ENCODE data around the gene MS4A18.

Gene MS4A18

DNA sequence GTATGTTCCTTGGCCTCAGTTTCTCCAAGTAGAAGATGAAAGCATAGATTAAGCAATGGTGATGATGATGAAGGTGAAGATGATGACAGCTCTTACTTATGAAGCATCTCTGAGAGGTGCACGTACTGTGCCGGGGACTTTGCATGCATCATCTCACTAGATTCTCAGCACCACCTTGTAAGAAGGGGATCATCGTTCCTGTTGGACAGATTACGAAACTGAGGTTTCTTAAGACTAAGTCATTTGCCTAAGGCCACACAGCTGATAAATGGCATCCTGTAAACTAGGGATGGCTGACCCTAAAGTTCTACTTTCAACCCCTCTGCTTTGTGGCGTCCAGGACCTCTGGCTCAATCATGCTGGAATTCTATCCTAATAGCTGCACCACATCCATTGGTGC is 40.8 kb downstream of the MS4A18 start:
- H3K4me1 ChIP-seq (ENCODE audit: control insufficient read depth, insufficient read depth, low read length) = no peaks in the 10 kb centered on the region

DNA sequence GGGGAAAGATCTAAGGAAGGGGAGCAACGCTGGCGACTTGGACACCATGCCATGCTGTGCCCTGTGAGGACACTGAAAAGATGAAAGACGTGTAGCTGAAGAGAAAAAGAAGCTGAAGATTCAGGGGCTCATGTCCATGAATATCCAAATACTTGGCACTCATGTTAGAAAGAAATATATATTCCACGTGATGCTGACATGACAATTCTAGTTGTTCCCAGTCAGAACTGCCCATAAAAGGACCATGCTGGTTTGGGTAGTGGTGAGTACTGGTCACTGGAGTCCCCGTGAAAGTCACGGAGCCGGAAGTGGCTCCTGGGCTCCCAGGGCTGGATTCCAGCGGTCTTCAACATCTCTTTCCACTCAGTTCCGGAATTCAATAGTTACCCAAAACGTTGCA is 42.0 kb downstream of the MS4A18 start:
- WGBS (ENCODE audit: insufficient coverage, insufficient read length) = no CpG with 5 or more reads among the region's 10 CpGs

More for the DNA sequence above, 40.8 kb downstream of the MS4A18 start:
- Histone ChIP-seq H3K9me3 (ENCODE audit: control insufficient read depth, insufficient read depth, low read length) (no peaks in the 10 kb centered on the region), H3K27ac (ENCODE audit: low read length) (no peak overlapping the region), H3K4me3 (ENCODE audit: low read length) (no peak overlapping the region), H3K36me3 (ENCODE audit: control insufficient read depth, insufficient read depth, low read length) (no peaks in the 10 kb centered on the region), H3K27me3 (ENCODE audit: control insufficient read depth, insufficient read depth, low read length) (no peaks in the 10 kb centered on the region)
- no CpG with 5 or more reads among the region's 5 CpGs for WGBS (ENCODE audit: insufficient coverage, insufficient read length)
- no peak for DNase-seq (ENCODE audit: low read depth, low spot score)

DNA sequence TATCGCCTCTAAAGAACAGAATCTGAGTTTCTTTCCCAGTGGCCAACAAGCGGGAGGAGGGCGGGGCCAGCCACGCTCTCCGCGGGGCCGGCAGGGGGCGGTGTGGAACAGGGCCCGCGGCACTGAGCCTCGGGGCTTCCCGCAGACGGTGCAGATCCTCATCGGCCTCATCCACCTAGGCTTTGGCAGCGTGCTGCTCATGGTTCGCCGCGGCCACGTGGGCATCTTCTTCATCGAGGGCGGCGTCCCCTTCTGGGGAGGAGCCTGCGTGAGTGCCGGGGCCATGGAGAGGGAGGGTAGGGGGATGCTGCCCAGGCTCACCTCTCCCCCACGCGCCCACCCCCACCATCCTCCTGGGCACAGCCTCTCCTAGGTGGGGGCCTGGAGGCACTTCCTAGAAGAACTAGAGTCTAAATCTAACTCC is 42.9 kb downstream of the MS4A18 start:
- peak; percentile 45 for DNase-seq (ENCODE audit: low read depth, low spot score)
- no CpG with 5 or more reads among the region's 26 CpGs for WGBS (ENCODE audit: insufficient coverage, insufficient read length)

More for the DNA sequence above, 42.0 kb downstream of the MS4A18 start:
- DNase-seq (ENCODE audit: low read depth, low spot score) = no peak
- Histone ChIP-seq H3K4me1 (ENCODE audit: control insufficient read depth, insufficient read depth, low read length) (no peaks in the 10 kb centered on the region), H3K27me3 (ENCODE audit: control insufficient read depth, insufficient read depth, low read length) (no peaks in the 10 kb centered on the region), H3K4me3 (ENCODE audit: low read length) (no peak overlapping the region), H3K36me3 (ENCODE audit: control insufficient read depth, insufficient read depth, low read length) (no peaks in the 10 kb centered on the region), H3K27ac (ENCODE audit: low read length) (no peak overlapping the region), H3K9me3 (ENCODE audit: control insufficient read depth, insufficient read depth, low read length) (no peaks in the 10 kb centered on the region)

DNA sequence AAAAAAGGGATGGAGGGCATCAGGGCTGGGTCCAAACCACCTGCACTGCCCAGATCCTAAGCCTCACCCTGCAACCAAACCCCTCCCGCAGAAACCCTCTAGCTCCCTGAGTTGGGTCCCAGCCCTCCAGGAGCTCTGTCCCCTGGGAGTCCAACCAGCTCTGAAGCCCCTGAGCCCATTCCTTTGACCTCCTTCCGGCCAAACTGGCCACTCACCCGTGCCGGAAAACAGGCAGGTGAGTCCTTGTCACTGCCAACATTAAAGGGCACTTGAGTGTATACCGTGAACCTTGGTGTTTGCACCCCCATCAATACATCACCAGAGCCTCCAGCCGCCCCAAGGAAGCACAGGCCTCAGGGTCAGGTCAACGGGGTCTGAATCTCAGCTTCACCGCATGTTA is 43.7 kb downstream of the MS4A18 start:
- Histone ChIP-seq H3K36me3 (ENCODE audit: control insufficient read depth, insufficient read depth, low read length) (no peaks in the 10 kb centered on the region), H3K9me3 (ENCODE audit: control insufficient read depth, insufficient read depth, low read length) (no peaks in the 10 kb centered on the region), H3K4me1 (ENCODE audit: control insufficient read depth, insufficient read depth, low read length) (no peaks in the 10 kb centered on the region), H3K4me3 (ENCODE audit: low read length) (no peak overlapping the region), H3K27me3 (ENCODE audit: control insufficient read depth, insufficient read depth, low read length) (no peaks in the 10 kb centered on the region), H3K27ac (ENCODE audit: low read length) (no peak overlapping the region)
- no CpG with 5 or more reads among the region's 8 CpGs for WGBS (ENCODE audit: insufficient coverage, insufficient read length)
- no peak for DNase-seq (ENCODE audit: low read depth, low spot score)

More for the DNA sequence above, 42.9 kb downstream of the MS4A18 start:
- H3K4me3 ChIP-seq (ENCODE audit: low read length) = no peak overlapping the region
- H3K27ac ChIP-seq (ENCODE audit: low read length) = no peak overlapping the region
- H3K4me1 ChIP-seq (ENCODE audit: control insufficient read depth, insufficient read depth, low read length) = no peaks in the 10 kb centered on the region
- no peaks in the 10 kb centered on the region for H3K9me3 ChIP-seq (ENCODE audit: control insufficient read depth, insufficient read depth, low read length)
- no peaks in the 10 kb centered on the region for H3K36me3 ChIP-seq (ENCODE audit: control insufficient read depth, insufficient read depth, low read length)
- no peaks in the 10 kb centered on the region for H3K27me3 ChIP-seq (ENCODE audit: control insufficient read depth, insufficient read depth, low read length)

DNA sequence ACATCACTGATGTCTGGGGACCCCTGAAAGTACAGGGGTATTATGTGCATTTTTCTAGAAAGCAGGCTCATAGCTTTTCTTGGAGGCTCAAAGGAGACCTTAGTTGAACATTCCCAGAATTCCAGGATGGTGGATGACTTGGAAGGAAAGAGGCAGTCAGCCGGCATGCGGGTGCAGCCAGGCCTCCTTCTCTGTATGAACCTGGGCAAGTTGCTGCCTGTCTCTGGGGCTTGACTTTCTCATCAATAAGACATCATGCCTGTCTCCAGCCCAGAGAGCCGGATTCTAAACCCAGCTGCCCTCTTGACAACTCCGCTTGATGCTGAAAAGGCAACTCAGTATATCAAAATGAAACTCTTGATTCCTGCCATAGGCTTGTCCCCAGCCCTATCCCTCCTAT is 44.8 kb downstream of the MS4A18 start:
- Histone ChIP-seq H3K9me3 (ENCODE audit: control insufficient read depth, insufficient read depth, low read length) (no peaks in the 10 kb centered on the region), H3K4me1 (ENCODE audit: control insufficient read depth, insufficient read depth, low read length) (no peaks in the 10 kb centered on the region), H3K36me3 (ENCODE audit: control insufficient read depth, insufficient read depth, low read length) (no peaks in the 10 kb centered on the region), H3K27me3 (ENCODE audit: control insufficient read depth, insufficient read depth, low read length) (no peaks in the 10 kb centered on the region), H3K27ac (ENCODE audit: low read length) (no peak overlapping the region), H3K4me3 (ENCODE audit: low read length) (no peak overlapping the region)
- DNase-seq (ENCODE audit: low read depth, low spot score) = no peak
- WGBS (ENCODE audit: insufficient coverage, insufficient read length) = no CpG with 5 or more reads among the region's 4 CpGs

DNA sequence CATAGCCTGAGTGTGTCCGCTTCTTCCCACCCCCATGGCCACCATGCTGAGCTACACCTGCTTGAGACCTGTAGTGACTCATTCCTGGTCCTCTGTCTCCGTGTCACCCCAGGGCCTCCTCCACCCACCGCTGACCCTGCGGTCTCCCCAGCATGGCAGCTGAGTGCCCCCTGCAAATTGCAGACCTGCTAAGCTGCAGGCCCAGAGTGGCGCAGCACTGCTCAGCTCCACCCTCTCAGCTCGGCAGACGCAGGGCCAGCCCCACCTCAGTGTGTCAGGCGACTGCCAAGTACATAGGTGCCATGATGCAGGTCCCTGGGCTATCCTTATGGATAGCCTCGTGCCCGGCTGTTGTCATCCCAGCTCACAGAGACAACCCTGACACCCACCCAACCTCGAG is 45.3 kb downstream of the MS4A18 start:
- Histone ChIP-seq H3K4me3 (ENCODE audit: low read length) (no peak overlapping the region), H3K9me3 (ENCODE audit: control insufficient read depth, insufficient read depth, low read length) (no peaks in the 10 kb centered on the region), H3K36me3 (ENCODE audit: control insufficient read depth, insufficient read depth, low read length) (no peaks in the 10 kb centered on the region), H3K4me1 (ENCODE audit: control insufficient read depth, insufficient read depth, low read length) (no peaks in the 10 kb centered on the region), H3K27me3 (ENCODE audit: control insufficient read depth, insufficient read depth, low read length) (no peaks in the 10 kb centered on the region), H3K27ac (ENCODE audit: low read length) (no peak overlapping the region)
- no peak for DNase-seq (ENCODE audit: low read depth, low spot score)
- WGBS (ENCODE audit: insufficient coverage, insufficient read length) = no CpG with 5 or more reads among the region's 11 CpGs

DNA sequence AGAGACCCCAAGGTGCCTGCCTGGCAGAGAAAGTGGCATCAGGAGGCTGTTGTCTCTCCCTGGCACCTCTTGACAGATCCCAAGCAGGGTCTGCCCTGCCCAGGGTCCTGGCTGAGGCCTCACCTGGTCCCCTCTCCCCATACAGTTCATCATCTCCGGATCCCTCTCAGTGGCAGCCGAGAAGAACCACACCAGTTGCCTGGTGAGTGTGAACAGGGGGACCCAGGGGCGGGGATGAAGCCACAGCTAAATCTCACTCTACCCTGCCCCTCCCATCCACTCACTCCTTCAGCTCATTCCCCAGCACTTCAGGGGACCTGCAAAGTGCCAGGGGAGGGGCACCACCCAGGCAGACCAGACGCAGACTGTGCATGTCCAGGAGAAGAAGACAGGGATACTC is 46.6 kb downstream of the MS4A18 start:
- Histone ChIP-seq H3K27me3 (ENCODE audit: control insufficient read depth, insufficient read depth, low read length) (no peaks in the 10 kb centered on the region), H3K27ac (ENCODE audit: low read length) (no peak overlapping the region), H3K36me3 (ENCODE audit: control insufficient read depth, insufficient read depth, low read length) (no peaks in the 10 kb centered on the region), H3K9me3 (ENCODE audit: control insufficient read depth, insufficient read depth, low read length) (no peaks in the 10 kb centered on the region), H3K4me1 (ENCODE audit: control insufficient read depth, insufficient read depth, low read length) (no peaks in the 10 kb centered on the region), H3K4me3 (ENCODE audit: low read length) (no peak overlapping the region)
- no CpG with 5 or more reads among the region's 4 CpGs for WGBS (ENCODE audit: insufficient coverage, insufficient read length)
- DNase-seq (ENCODE audit: low read depth, low spot score) = no peak

DNA sequence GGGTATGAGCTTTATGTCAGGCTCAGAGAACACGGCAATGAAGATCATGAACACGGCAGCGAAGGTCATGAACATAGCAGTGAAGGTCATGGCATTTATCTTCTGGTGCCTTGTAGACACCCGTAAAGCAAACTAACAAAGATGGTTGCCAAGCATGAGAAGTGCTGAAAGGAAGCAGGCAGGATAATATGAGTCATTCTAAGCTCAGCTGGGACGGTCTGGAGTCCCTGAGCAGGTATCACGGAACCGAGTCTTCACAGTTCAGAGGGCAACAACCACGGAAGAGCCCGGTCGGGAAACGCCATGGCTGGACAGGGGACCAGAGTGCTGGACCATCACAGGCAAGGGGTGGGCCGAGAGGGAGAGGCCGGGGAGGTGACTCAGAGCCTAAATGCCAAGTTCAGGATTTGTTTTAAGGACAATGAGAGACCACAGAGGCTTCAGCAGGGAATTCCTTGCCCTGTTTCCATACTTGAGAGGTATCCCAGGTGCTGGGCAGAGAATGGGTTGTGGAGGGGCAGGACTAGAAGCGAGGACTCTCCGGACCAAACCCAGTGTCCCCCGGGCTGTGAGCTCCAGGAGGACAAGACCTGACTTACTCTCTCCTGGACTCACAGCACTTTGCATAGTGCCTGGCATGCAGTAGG is 47.5 kb downstream of the MS4A18 start:
- Histone ChIP-seq H3K27ac (ENCODE audit: low read length) (no peak overlapping the region), H3K9me3 (ENCODE audit: control insufficient read depth, insufficient read depth, low read length) (no peaks in the 10 kb centered on the region), H3K4me3 (ENCODE audit: low read length) (no peak overlapping the region), H3K36me3 (ENCODE audit: control insufficient read depth, insufficient read depth, low read length) (no peaks in the 10 kb centered on the region), H3K27me3 (ENCODE audit: control insufficient read depth, insufficient read depth, low read length) (no peaks in the 10 kb centered on the region), H3K4me1 (ENCODE audit: control insufficient read depth, insufficient read depth, low read length) (no peaks in the 10 kb centered on the region; the same call in 1 of the 2 replicates)
- no CpG with 5 or more reads among the region's 16 CpGs for WGBS (ENCODE audit: insufficient coverage, insufficient read length)
- DNase-seq (ENCODE audit: low read depth, low spot score) = no peak

DNA sequence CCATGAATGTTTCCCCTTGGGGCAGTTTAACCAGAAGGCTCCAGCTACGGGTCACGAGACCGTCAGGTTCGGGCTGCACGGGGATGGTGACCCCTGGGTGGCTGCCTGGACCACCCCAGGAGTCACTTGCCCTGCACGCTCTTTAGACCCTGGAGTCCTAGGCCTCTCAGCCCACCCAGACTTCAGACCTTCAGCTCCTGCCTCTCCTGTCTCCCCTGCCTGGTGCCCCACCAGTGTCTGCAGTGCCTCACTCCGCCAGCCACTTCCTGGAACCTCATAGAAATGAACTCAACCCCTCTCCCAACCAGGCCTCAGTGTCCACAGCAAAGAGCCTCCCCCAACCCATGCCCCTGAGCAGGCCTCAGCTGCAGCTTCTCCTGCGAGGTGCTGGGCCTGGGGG is 48.1 kb downstream of the MS4A18 start:
- no peak overlapping the region for H3K27ac ChIP-seq (ENCODE audit: low read length)
- no peak overlapping the region for H3K4me3 ChIP-seq (ENCODE audit: low read length)
- H3K4me1 ChIP-seq (ENCODE audit: control insufficient read depth, insufficient read depth, low read length) = no peaks in the 10 kb centered on the region; the same call in 1 of the 2 replicates
- no CpG with 5 or more reads among the region's 8 CpGs for WGBS (ENCODE audit: insufficient coverage, insufficient read length)
- no peak for DNase-seq (ENCODE audit: low read depth, low spot score)
- no peaks in the 10 kb centered on the region for H3K27me3 ChIP-seq (ENCODE audit: control insufficient read depth, insufficient read depth, low read length)
- H3K9me3 ChIP-seq (ENCODE audit: control insufficient read depth, insufficient read depth, low read length) = no peaks in the 10 kb centered on the region
- H3K36me3 ChIP-seq (ENCODE audit: control insufficient read depth, insufficient read depth, low read length) = no peaks in the 10 kb centered on the region

DNA sequence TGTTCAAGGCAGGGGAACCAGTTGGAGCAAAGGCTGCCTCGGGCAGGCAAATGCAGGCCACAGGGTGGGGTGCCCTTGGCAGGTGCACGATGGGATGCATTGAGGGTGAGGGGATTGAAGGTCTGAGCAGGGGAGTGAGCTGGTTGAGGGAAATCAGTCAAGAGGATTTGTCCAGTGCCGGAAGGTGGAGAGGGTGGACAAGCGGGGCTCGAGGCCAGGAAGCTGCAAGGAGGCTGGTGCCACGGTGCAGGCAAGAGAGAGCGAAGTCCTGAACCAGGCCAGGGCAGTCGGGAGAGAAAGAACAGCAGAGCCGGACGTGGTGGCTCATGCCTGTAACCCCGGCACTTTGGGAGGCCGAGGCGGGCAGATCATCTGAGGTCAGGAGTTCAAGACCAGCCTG is 50.2 kb downstream of the MS4A18 start:
- DNase-seq (ENCODE audit: low read depth, low spot score) = no peak
- no CpG with 5 or more reads among the region's 13 CpGs for WGBS (ENCODE audit: insufficient coverage, insufficient read length)
- Histone ChIP-seq H3K27ac (ENCODE audit: low read length) (no peak overlapping the region), H3K27me3 (ENCODE audit: control insufficient read depth, insufficient read depth, low read length) (no peaks in the 10 kb centered on the region), H3K36me3 (ENCODE audit: control insufficient read depth, insufficient read depth, low read length) (no peaks in the 10 kb centered on the region), H3K4me3 (ENCODE audit: low read length) (no peak overlapping the region), H3K9me3 (ENCODE audit: control insufficient read depth, insufficient read depth, low read length) (no peaks in the 10 kb centered on the region), H3K4me1 (ENCODE audit: control insufficient read depth, insufficient read depth, low read length) (no peaks in the 10 kb centered on the region; the same call in 1 of the 2 replicates)

DNA sequence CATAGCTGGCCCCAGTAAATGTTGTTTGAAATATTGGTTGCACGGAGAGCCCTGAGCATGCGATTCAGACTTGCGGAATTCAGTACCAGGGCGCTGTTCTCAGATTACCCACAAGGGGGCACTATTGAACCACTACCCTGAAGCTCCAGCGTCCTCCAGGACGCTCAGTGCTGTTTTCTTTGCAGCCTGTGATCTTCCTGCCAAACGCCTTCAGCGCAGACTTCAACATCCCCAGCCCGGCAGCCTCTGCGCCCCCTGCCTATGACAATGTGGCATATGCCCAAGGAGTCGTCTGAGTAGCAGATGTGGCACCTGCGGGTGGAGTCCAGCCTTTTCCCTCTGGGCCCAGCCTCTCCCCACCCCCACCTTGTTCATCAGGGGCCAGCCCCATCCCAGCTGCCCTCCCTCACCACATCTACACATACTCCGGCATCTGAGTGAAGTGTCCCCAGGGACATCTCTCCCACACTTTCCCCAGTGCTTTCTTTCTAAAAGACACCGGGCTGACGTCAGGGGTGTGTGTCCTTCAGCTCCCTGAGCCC is 51.0 kb downstream of the MS4A18 start:
- H3K27me3 ChIP-seq (ENCODE audit: control insufficient read depth, insufficient read depth, low read length) = no peaks in the 10 kb centered on the region

More for the DNA sequence above, 51.0 kb downstream of the MS4A18 start:
- H3K9me3 ChIP-seq (ENCODE audit: control insufficient read depth, insufficient read depth, low read length) = no peaks in the 10 kb centered on the region
- WGBS (ENCODE audit: insufficient coverage, insufficient read length) = no CpG with 5 or more reads among the region's 15 CpGs
- peak; percentile 77 for DNase-seq (ENCODE audit: low read depth, low spot score)
- no peak overlapping the region for H3K4me3 ChIP-seq (ENCODE audit: low read length)
- H3K4me1 ChIP-seq (ENCODE audit: control insufficient read depth, insufficient read depth, low read length) = no peaks in the 10 kb centered on the region; the same call in 1 of the 2 replicates
- H3K36me3 ChIP-seq (ENCODE audit: control insufficient read depth, insufficient read depth, low read length) = no peaks in the 10 kb centered on the region
- no peak overlapping the region for H3K27ac ChIP-seq (ENCODE audit: low read length)
